PC-9 (cell line): ENCODE results near the gene ZMPSTE24. TPM values are rescaled to one million over a fixed set of nuclear protein-coding genes. Genes with fewer than 3 reads are reported as not detected.

ENCODE experiments used
- BruUV-seq: library from RNA; stranded (reverse); fragments of 400-500 nt; replicated peaks from 2 replicates; lab custom pipeline; 2021; lab: Mats Ljungman, UMichigan
- CTCF ChIA-PET: fragments of 300-600 bp; sonication (Branson Sonifier 250); formaldehyde crosslinking; loops from one replicate; lab custom pipeline; 2022; ENCODE audit warnings: antibody characterized with exemption; lab: Charles Lee
- POLR2A ChIA-PET: fragments of 300-600 bp; sonication (Branson Sonifier 250); formaldehyde crosslinking; loops from one replicate; lab custom pipeline; 2022; ENCODE audit warnings: antibody characterized with exemption; ENCODE audit not compliant: unreplicated experiment; lab: Charles Lee
- DNase-seq, 2 experiments: peaks; one replicate each; pipeline versions ENCODE4 v3.0.0 to v3.0.0-alpha.2; 2015 to 2022; ENCODE audit warnings: mixed read lengths in 1 of 2
- H2AFZ ChIP-seq: fragments of 200-600 bp; sonication (generic); 2 replicates; pipeline ENCODE4 v1.8.1; 2017; ENCODE audit warnings: antibody characterized with exemption
- H3F3A ChIP-seq: fragments of 200-600 bp; sonication (generic); 2 replicates; pipeline ENCODE4 v1.8.1; 2017; ENCODE audit warnings: antibody characterized with exemption, mild to moderate bottlenecking, low read depth; ENCODE audit not compliant: insufficient read depth
- H3K27ac ChIP-seq: fragments of 200-600 bp; sonication (generic); 2 replicates; pipeline ENCODE4 v1.6.1; 2016; ENCODE audit warnings: mixed run types
- H3K27me3 ChIP-seq: fragments of 200-600 bp; sonication (generic); 2 replicates; pipeline ENCODE4 v1.6.1; 2016; ENCODE audit warnings: low read depth, mixed run types; ENCODE audit not compliant: insufficient read depth
- H3K36me3 ChIP-seq: fragments of 200-600 bp; sonication (generic); 2 replicates; pipeline ENCODE4 v1.6.1; 2016; ENCODE audit warnings: low read depth, mixed run types
- H3K4me1 ChIP-seq: fragments of 200-600 bp; sonication (generic); replicated peaks from 2 replicates; pipeline ENCODE4 v1.6.1; 2016; ENCODE audit warnings: mixed run types; ENCODE audit not compliant: insufficient read depth
- H3K4me2 ChIP-seq: fragments of 200-600 bp; sonication (generic); 2 replicates; pipeline ENCODE4 v1.6.1; 2017; ENCODE audit warnings: mixed run types
- H3K4me3 ChIP-seq: fragments of 200-600 bp; sonication (generic); 2 replicates; pipeline ENCODE4 v1.6.1; 2016; ENCODE audit warnings: mixed run types
- H3K79me2 ChIP-seq: fragments of 200-600 bp; sonication (generic); 2 replicates; pipeline ENCODE4 v1.6.1; 2017; ENCODE audit warnings: low read depth, mixed run types
- H3K9me2 ChIP-seq: fragments of 200-600 bp; sonication (generic); 2 replicates; pipeline ENCODE4 v1.8.1; 2017; ENCODE audit warnings: mild to moderate bottlenecking; ENCODE audit not compliant: insufficient read depth
- H3K9me3 ChIP-seq: fragments of 200-600 bp; sonication (generic); 2 replicates; pipeline ENCODE4 v1.8.1; 2016; ENCODE audit warnings: low read depth; ENCODE audit not compliant: insufficient read depth
- H4K20me1 ChIP-seq: fragments of 200-600 bp; sonication (generic); 2 replicates; pipeline ENCODE4 v1.8.1; 2017; ENCODE audit not compliant: insufficient read depth
- EZH2 ChIP-seq: fragments of 200-600 bp; sonication (generic); IDR thresholded peaks from 2 replicates; pipeline ENCODE4 v1.8.0; 2017; ENCODE audit warnings: antibody characterized with exemption, low read depth
- intact Hi-C: fragments of 100-400 bp; cut with micrococcal nuclease; formaldehyde crosslinking; loops from one replicate; pipeline ENCODE4 v1.10.0; 2022; ENCODE audit not compliant: unreplicated experiment
- total RNA-seq: library from RNA; stranded (reverse); gene quantifications from 2 replicates; pipeline ENCODE4 v1.2.3, GENCODE V29; 2021
- TF ChIP-seq, protein P1 (sequence below): fragments of 200-600 bp; sonication (generic); conservative IDR thresholded peaks from 2 replicates; pipeline ENCODE4 v1.6.1; 2017; ENCODE audit warnings: mixed run types, antibody characterized with exemption, mild to moderate bottlenecking, moderate library complexity

Gene ZMPSTE24
- total RNA-seq, 1 experiment from 2014 or later = 55.8 TPM

DNA sequence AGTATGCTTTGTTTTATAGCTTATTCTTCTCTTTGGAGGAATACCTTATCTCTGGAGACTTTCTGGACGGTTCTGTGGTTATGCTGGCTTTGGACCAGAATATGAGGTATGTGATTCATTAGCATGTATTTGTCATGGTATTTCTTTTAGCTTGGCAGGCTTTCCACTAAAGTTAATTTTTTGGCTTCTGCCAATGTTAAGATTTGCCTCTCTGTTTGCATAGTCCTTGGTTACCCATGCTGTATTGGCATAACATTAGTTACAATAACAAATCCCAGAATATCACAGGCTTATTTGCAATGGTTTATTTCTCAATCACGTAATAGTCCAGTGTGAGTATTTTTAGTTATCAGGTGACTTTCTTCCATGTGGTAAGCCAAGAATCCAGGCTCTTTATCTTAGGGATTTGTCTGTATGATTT, 9.7 kb downstream of the ZMPSTE24 start:
- POLR2A ChIA-PET = no interaction called here

DNA sequence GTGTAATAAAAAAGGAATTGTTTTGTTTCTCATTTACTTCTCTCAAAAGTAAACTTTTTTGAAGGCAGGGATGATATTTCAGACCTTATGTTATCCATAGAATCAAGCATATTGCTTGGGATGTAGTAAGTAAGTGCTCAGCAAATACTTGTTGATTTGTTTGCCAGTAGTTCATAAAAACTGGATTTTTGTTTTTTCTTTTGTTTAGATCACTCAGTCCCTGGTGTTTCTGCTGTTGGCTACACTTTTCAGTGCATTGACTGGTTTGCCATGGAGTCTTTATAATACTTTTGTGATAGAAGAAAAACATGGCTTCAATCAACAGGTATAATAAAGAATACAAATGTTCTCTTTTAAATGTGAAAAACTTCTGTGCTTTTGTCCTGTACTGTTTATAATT, 10.2 kb downstream of the ZMPSTE24 start:
- Histone ChIP-seq H3K4me2 (no peak overlapping the region), H3F3A (no peaks in the 10 kb centered on the region), H3K9me3 (no peaks in the 10 kb centered on the region), H3K27ac (no peak overlapping the region), H3K4me1 (no peaks in the 10 kb centered on the region), H2AFZ (no peak overlapping the region), H4K20me1 (peaks cover 18% of the 10 kb centered on the region), H3K79me2 (peaks cover 7% of the 10 kb centered on the region), H3K36me3 (peaks cover 46% of the 10 kb centered on the region), H3K27me3 (no peaks in the 10 kb centered on the region), H3K9me2 (no peaks in the 10 kb centered on the region), H3K4me3 (no peak overlapping the region)
- intact Hi-C loops = no loop called here
- POLR2A ChIA-PET = no interaction called here
- no peak for DNase-seq
- CTCF ChIA-PET = no interaction called here
- TF ChIP-seq, protein P1, sequence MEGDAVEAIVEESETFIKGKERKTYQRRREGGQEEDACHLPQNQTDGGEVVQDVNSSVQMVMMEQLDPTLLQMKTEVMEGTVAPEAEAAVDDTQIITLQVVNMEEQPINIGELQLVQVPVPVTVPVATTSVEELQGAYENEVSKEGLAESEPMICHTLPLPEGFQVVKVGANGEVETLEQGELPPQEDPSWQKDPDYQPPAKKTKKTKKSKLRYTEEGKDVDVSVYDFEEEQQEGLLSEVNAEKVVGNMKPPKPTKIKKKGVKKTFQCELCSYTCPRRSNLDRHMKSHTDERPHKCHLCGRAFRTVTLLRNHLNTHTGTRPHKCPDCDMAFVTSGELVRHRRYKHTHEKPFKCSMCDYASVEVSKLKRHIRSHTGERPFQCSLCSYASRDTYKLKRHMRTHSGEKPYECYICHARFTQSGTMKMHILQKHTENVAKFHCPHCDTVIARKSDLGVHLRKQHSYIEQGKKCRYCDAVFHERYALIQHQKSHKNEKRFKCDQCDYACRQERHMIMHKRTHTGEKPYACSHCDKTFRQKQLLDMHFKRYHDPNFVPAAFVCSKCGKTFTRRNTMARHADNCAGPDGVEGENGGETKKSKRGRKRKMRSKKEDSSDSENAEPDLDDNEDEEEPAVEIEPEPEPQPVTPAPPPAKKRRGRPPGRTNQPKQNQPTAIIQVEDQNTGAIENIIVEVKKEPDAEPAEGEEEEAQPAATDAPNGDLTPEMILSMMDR = no peak
- no peak for TF ChIP-seq EZH2
- no TSS peak for BruUV-seq

More for the DNA sequence above, 9.7 kb downstream of the ZMPSTE24 start:
- H3K4me2 ChIP-seq = no peak overlapping the region
- H4K20me1 ChIP-seq = peaks cover 21% of the 10 kb centered on the region
- H3K27me3 ChIP-seq = no peaks in the 10 kb centered on the region
- H3K36me3 ChIP-seq = peaks cover 46% of the 10 kb centered on the region
- no peak for DNase-seq
- no peak overlapping the region for H3K27ac ChIP-seq
- intact Hi-C loops = no loop called here
- H3K9me3 ChIP-seq = no peaks in the 10 kb centered on the region
- no peaks in the 10 kb centered on the region for H3F3A ChIP-seq
- peaks cover 7% of the 10 kb centered on the region for H3K79me2 ChIP-seq
- H2AFZ ChIP-seq = no peak overlapping the region
- TF ChIP-seq, protein P1 = no peak
- no peak for TF ChIP-seq EZH2
- BruUV-seq = no TSS peak
- no peaks in the 10 kb centered on the region for H3K4me1 ChIP-seq
- H3K9me2 ChIP-seq = no peaks in the 10 kb centered on the region
- H3K4me3 ChIP-seq = no peak overlapping the region
- CTCF ChIA-PET = no interaction called here

DNA sequence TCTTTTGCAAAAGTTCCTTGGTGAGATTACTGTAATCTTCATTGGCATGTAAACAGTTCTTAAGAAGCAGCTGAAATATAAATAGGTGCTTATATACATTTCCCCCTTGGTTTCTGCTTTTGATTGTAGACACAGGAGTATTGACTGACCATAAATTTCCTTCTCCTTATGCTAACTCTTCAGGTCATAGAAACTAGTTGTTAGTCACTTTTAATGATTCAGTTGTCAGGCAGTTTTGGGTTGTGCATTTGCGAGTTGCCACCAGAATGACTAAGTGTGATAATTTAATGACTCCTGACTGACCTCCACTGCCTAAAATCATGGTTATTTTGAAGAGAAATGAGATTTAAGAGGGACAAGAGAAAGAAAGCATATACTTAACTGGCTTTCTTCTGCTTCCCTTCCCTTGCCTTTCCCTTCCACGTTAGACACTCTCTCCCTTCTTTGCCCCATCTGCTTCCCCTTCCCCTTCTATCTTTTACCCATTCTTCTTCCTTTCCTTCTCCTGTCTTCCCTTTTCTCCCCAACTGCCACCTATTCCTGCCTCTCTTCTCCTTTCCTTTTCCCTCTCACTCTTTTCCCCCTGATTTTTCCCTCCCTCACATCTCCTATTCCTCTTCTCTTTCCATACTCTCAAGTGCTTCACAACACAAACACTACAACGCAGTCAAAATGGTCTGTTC, 12.3 kb downstream of the ZMPSTE24 start:
- no peak overlapping the region for H3K4me3 ChIP-seq
- peaks cover 16% of the 10 kb centered on the region for H4K20me1 ChIP-seq
- H3F3A ChIP-seq = no peaks in the 10 kb centered on the region
- ChIA-PET CTCF (interaction anchor here (0.5 kb wide), 1 partner anchor 351 kb away, joined by 3 read pairs; no protein-coding TSS in a partner anchor), POLR2A (no interaction called here)
- H3K27me3 ChIP-seq = no peaks in the 10 kb centered on the region
- H3K4me2 ChIP-seq = no peak overlapping the region
- H3K9me3 ChIP-seq = no peaks in the 10 kb centered on the region
- H3K9me2 ChIP-seq = no peaks in the 10 kb centered on the region
- no peaks in the 10 kb centered on the region for H3K4me1 ChIP-seq
- no peak overlapping the region for H2AFZ ChIP-seq
- no peak for DNase-seq
- H3K79me2 ChIP-seq = peaks cover 3% of the 10 kb centered on the region; the same call in 1 of the 2 replicates
- BruUV-seq = no TSS peak
- H3K27ac ChIP-seq = no peak overlapping the region
- peaks cover 42% of the 10 kb centered on the region for H3K36me3 ChIP-seq
- TF ChIP-seq, protein P1 = no peak
- no peak for TF ChIP-seq EZH2
- intact Hi-C loops = no loop called here
